ENCODE measurements around the gene POLR1A.

DNA sequence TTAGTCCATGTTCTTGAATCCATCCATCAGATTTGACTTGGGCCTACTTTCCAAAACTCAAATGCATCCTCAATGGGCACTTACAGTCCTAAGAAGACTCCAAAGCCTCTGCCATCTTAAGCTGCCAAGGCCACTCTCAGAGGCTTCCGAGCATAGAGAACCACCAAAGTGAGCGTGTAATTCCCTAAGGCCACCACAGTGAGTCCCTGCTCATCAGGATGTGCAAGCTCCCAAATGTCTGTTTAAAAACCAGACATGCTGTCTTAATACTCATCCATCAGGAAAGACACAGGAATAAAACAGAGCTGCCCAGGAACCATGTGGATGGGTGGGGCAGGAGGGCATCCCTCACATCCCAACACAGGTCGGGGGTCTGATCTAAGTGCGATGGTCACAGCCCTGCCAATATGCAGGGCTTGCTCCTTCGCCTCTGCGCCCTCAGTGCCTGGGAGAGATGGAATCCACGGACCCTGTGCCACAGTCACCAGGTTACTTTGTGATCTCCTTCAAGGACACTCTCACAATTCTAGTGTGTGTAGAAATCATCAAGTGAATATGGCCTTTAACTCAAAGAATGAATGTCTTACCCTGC, 80.4 kb downstream of the POLR1A start:
- TF ChIP-seq ARNTL (CRISPR knock-in tag; IDR thresholded peaks at IDR 0.05; ENCODE audit: borderline replicate concordance, low read depth) (no peak), ZNF70 (CRISPR knock-in tag; IDR thresholded peaks at IDR 0.05) (no peak), GLIS3 (CRISPR knock-in tag; IDR thresholded peaks at IDR 0.05) (no peak), ISL1 (CRISPR knock-in tag; IDR thresholded peaks at IDR 0.05) (no peak), ZNF8 (CRISPR knock-in tag; IDR thresholded peaks at IDR 0.05) (no peak), TOX (CRISPR knock-in tag; IDR thresholded peaks at IDR 0.05; ENCODE audit: borderline replicate concordance) (no peak), ZNF565 (CRISPR knock-in tag; conservative IDR thresholded peaks at IDR 0.05; ENCODE audit: low read depth) (no peak), RARB (CRISPR knock-in tag; IDR thresholded peaks at IDR 0.05) (no peak), ZFP3 (CRISPR knock-in tag; IDR thresholded peaks at IDR 0.05) (no peak), BACH2 (CRISPR knock-in tag; IDR thresholded peaks at IDR 0.05; ENCODE audit: borderline replicate concordance) (no peak)
- TF ChIP-seq, protein P1, sequence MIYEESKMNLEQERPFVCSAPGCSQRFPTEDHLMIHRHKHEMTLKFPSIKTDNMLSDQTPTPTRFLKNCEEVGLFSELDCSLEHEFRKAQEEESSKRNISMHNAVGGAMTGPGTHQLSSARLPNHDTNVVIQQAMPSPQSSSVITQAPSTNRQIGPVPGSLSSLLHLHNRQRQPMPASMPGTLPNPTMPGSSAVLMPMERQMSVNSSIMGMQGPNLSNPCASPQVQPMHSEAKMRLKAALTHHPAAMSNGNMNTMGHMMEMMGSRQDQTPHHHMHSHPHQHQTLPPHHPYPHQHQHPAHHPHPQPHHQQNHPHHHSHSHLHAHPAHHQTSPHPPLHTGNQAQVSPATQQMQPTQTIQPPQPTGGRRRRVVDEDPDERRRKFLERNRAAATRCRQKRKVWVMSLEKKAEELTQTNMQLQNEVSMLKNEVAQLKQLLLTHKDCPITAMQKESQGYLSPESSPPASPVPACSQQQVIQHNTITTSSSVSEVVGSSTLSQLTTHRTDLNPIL (CRISPR knock-in tag; IDR thresholded peaks at IDR 0.05; ENCODE audit: low read depth) = no peak
- TF ChIP-seq, protein P2, sequence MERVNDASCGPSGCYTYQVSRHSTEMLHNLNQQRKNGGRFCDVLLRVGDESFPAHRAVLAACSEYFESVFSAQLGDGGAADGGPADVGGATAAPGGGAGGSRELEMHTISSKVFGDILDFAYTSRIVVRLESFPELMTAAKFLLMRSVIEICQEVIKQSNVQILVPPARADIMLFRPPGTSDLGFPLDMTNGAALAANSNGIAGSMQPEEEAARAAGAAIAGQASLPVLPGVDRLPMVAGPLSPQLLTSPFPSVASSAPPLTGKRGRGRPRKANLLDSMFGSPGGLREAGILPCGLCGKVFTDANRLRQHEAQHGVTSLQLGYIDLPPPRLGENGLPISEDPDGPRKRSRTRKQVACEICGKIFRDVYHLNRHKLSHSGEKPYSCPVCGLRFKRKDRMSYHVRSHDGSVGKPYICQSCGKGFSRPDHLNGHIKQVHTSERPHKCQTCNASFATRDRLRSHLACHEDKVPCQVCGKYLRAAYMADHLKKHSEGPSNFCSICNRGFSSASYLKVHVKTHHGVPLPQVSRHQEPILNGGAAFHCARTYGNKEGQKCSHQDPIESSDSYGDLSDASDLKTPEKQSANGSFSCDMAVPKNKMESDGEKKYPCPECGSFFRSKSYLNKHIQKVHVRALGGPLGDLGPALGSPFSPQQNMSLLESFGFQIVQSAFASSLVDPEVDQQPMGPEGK (CRISPR knock-in tag; IDR thresholded peaks at IDR 0.05; ENCODE audit: borderline replicate concordance) = no peak
- TF ChIP-seq, protein P3, sequence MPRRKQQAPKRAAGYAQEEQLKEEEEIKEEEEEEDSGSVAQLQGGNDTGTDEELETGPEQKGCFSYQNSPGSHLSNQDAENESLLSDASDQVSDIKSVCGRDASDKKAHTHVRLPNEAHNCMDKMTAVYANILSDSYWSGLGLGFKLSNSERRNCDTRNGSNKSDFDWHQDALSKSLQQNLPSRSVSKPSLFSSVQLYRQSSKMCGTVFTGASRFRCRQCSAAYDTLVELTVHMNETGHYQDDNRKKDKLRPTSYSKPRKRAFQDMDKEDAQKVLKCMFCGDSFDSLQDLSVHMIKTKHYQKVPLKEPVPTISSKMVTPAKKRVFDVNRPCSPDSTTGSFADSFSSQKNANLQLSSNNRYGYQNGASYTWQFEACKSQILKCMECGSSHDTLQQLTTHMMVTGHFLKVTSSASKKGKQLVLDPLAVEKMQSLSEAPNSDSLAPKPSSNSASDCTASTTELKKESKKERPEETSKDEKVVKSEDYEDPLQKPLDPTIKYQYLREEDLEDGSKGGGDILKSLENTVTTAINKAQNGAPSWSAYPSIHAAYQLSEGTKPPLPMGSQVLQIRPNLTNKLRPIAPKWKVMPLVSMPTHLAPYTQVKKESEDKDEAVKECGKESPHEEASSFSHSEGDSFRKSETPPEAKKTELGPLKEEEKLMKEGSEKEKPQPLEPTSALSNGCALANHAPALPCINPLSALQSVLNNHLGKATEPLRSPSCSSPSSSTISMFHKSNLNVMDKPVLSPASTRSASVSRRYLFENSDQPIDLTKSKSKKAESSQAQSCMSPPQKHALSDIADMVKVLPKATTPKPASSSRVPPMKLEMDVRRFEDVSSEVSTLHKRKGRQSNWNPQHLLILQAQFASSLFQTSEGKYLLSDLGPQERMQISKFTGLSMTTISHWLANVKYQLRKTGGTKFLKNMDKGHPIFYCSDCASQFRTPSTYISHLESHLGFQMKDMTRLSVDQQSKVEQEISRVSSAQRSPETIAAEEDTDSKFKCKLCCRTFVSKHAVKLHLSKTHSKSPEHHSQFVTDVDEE (CRISPR knock-in tag; IDR thresholded peaks at IDR 0.05) = no peak

All from SK-N-SH treated with all-trans-retinoic acid at 6 μM for 48 hours (cell line).